Astrocyte (in vitro differentiated cells and primary cell): ENCODE results near the gene RAMP2. TPM values are rescaled to one million over a fixed set of nuclear protein-coding genes. Genes with fewer than 3 reads are reported as not detected.

ENCODE experiments used
- DNase-seq: peaks from one replicate; pipeline ENCODE4 v3.0.0-alpha.2; 2010; ENCODE audit warnings: low read depth
- FAIRE-seq: peaks from 2 replicates; lab custom pipeline; 2011; peaks lifted over from hg19 to GRCh38; lab: Jason Lieb, UNC
- H2AFZ ChIP-seq: 2 replicates; pipeline ENCODE4 v1.6.0; 2012; ENCODE audit warnings: low read depth, low read length, inconsistent platforms
- H3K27ac ChIP-seq: 2 replicates; pipeline ENCODE4 v1.5.1; 2011; ENCODE audit warnings: low read depth, low read length, inconsistent platforms
- H3K27me3 ChIP-seq: 2 replicates; pipeline ENCODE4 v1.6.0; 2011; ENCODE audit warnings: low read length, inconsistent platforms; ENCODE audit not compliant: insufficient read depth
- H3K36me3 ChIP-seq: 2 replicates; pipeline ENCODE4 v1.5.1; 2011; ENCODE audit warnings: low read length, inconsistent platforms; ENCODE audit not compliant: insufficient read depth
- H3K4me1 ChIP-seq: 2 replicates; pipeline ENCODE4 v1.5.1; 2011; ENCODE audit warnings: low read length, inconsistent platforms; ENCODE audit not compliant: insufficient read depth
- H3K4me2 ChIP-seq: 2 replicates; pipeline ENCODE4 v1.6.0; 2012; ENCODE audit warnings: low read length, inconsistent platforms
- H3K4me3 ChIP-seq: 2 replicates; pipeline ENCODE4 v1.5.1; 2011; ENCODE audit warnings: low read depth, mild to moderate bottlenecking, low read length, inconsistent platforms; ENCODE audit not compliant: insufficient read depth
- H3K79me2 ChIP-seq: 2 replicates; pipeline ENCODE4 v1.6.0; 2012; ENCODE audit warnings: mild to moderate bottlenecking, low read length, inconsistent platforms; ENCODE audit not compliant: insufficient read depth
- H3K9ac ChIP-seq: 2 replicates; pipeline ENCODE4 v1.6.0; 2012; ENCODE audit warnings: mild to moderate bottlenecking, low read length, inconsistent platforms
- H3K9me3 ChIP-seq: 2 replicates; pipeline ENCODE4 v1.5.1; 2012; ENCODE audit warnings: low read depth, mild to moderate bottlenecking, low read length, inconsistent platforms; ENCODE audit not compliant: insufficient read depth
- H4K20me1 ChIP-seq: 2 replicates; pipeline ENCODE4 v1.6.0; 2012; ENCODE audit warnings: low read length, inconsistent platforms; ENCODE audit not compliant: insufficient read depth
- H3K27ac Mint-ChIP-seq: one replicate; pipeline ENCODE4 v1.8.0; 2021; ENCODE audit warnings: mild to moderate bottlenecking, mixed read lengths; ENCODE audit not compliant: unreplicated experiment
- H3K27me3 Mint-ChIP-seq: one replicate; pipeline ENCODE4 v1.8.0; 2021; ENCODE audit warnings: low read depth, mixed read lengths; ENCODE audit not compliant: unreplicated experiment
- H3K36me3 Mint-ChIP-seq: one replicate; pipeline ENCODE4 v1.8.0; 2021; ENCODE audit warnings: low read depth, mixed read lengths; ENCODE audit not compliant: unreplicated experiment
- H3K4me1 Mint-ChIP-seq: one replicate; pipeline ENCODE4 v1.8.0; 2021; ENCODE audit warnings: low read depth, mixed read lengths; ENCODE audit not compliant: unreplicated experiment
- H3K4me3 Mint-ChIP-seq: one replicate; pipeline ENCODE4 v1.8.0; 2021; ENCODE audit warnings: mild to moderate bottlenecking, moderate library complexity, mixed read lengths; ENCODE audit not compliant: unreplicated experiment
- H3K9me3 Mint-ChIP-seq: one replicate; pipeline ENCODE4 v1.8.0; 2021; ENCODE audit warnings: mild to moderate bottlenecking, mixed read lengths; ENCODE audit not compliant: unreplicated experiment
- CTCF ChIP-seq: IDR thresholded peaks from 2 replicates; pipeline ENCODE4 v1.5.1; 2011; ENCODE audit warnings: low read depth, mild to moderate bottlenecking, inconsistent platforms, low read length, moderate library complexity; ENCODE audit not compliant: insufficient read depth
- EZH2 ChIP-seq: IDR thresholded peaks from 2 replicates; pipeline ENCODE4 v1.6.1; 2012; ENCODE audit warnings: mild to moderate bottlenecking, low read length, inconsistent platforms; ENCODE audit not compliant: insufficient read depth
- total RNA-seq: library from RNA; stranded (reverse); gene quantifications from 2 replicates; pipeline ENCODE4 v1.2.1, GENCODE V29; 2021

RAMP2 gene
- total RNA-seq, 1 donor from 2014 or later = 6.1 TPM

- H3K4me1 Mint-ChIP-seq = peaks cover 27% of the 10 kb centered on the region
- no peaks in the 10 kb centered on the region for H3K9me3 ChIP-seq
- peak overlapping the region; percentile 92 for H3K4me3 Mint-ChIP-seq
- peak overlapping the region; percentile 85 for H3K4me3 ChIP-seq
- peak overlapping the region; percentile 83 for H3K27ac Mint-ChIP-seq
- peak overlapping the region; percentile 36 for H3K27ac ChIP-seq
- peaks cover 37% of the 10 kb centered on the region for H4K20me1 ChIP-seq
- peaks cover 45% of the 10 kb centered on the region for H3K4me1 ChIP-seq
- no peak overlapping the region for H2AFZ ChIP-seq
- H3K27me3 ChIP-seq = no peaks in the 10 kb centered on the region
- peak overlapping the region; percentile 96 for H3K4me2 ChIP-seq
- no peaks in the 10 kb centered on the region for H3K9me3 Mint-ChIP-seq
- H3K27me3 Mint-ChIP-seq = no peaks in the 10 kb centered on the region
- TF ChIP-seq CTCF (no peak), EZH2 (no peak)
- H3K36me3 Mint-ChIP-seq = peaks cover 11% of the 10 kb centered on the region
- H3K36me3 ChIP-seq = peaks cover 10% of the 10 kb centered on the region
- no peak for FAIRE-seq
- no peak for DNase-seq
- H3K9ac ChIP-seq = peak overlapping the region; percentile 85
- H3K79me2 ChIP-seq = peaks cover 47% of the 10 kb centered on the region
Measured at GRCh38 chr17:42780851-42781638, 20.0 kb downstream of the RAMP2 start.

GRCh38 chr17:42781639-42782165 lies 20.7 kb downstream of the RAMP2 start:
- peak overlapping the region; percentile 96 for H3K4me2 ChIP-seq
- Mint-ChIP-seq H3K27me3 (no peaks in the 10 kb centered on the region), H3K4me3 (peak overlapping the region; percentile 92)

More at GRCh38 chr17:42781639-42782165, 20.7 kb downstream of the RAMP2 start:
- peaks cover 11% of the 10 kb centered on the region for H3K36me3 Mint-ChIP-seq
- Histone ChIP-seq H3K4me1 (peaks cover 43% of the 10 kb centered on the region), H3K79me2 (peaks cover 47% of the 10 kb centered on the region), H3K4me3 (peak overlapping the region; percentile 85), H3K9ac (peak overlapping the region; percentile 85), H3K27me3 (no peaks in the 10 kb centered on the region), H4K20me1 (peaks cover 42% of the 10 kb centered on the region), H2AFZ (no peak overlapping the region), H3K36me3 (peaks cover 10% of the 10 kb centered on the region), H3K9me3 (no peaks in the 10 kb centered on the region), H3K27ac (peak overlapping the region; percentile 10)
- no peak for TF ChIP-seq CTCF
- no peak for TF ChIP-seq EZH2
- peaks cover 25% of the 10 kb centered on the region for H3K4me1 Mint-ChIP-seq
- H3K27ac Mint-ChIP-seq = peak overlapping the region; percentile 83
- DNase-seq = no peak
- no peaks in the 10 kb centered on the region for H3K9me3 Mint-ChIP-seq
- FAIRE-seq = no peak
